ENCODE data around the gene TMEM179B.

DNA sequence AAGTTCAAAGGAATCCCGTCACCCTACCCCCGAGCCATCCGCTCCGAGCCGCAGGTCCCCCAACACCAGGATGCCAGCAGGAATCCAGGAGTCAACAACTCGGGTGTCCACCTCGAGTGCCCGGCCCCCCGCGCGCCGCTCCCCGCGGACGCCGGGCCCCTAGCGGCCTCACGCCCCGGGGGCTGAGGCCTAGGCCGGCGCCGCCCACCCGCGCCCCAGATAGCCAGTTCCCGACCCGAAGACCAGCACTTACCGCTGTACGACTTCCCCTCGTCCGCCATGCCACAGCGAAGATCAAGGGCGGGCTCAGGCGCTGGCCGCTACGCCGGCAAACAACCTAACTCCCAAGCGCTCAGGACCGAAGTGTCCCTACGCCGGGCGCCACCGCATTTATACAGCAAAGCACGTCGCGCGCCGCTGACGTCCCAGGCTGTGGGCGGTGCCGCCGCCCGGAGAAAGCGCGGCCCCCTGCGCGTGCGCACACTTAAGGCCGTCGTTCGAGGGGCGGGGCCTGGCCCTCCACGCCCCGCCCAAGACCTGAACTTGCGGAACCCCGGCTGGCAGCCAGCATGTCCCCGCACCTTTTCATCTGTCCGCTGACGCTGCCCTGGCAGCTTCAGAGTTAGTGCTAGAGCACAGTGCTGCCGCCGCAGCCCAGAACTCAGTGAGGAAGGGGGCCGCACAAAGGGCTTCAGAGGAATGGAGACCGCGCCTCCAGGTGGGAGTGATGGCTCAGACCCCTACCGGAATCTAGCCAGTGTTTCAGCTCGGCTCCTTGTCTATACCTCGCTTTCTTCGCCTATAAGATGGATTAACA, 18.1 kb downstream of the TMEM179B start, which contains the start of gene NXF1:
- TF ChIP-seq EZH2 (IDR thresholded peaks at IDR 0.05): no peak
- no peak for TF ChIP-seq FOXP2 (optimal IDR thresholded peaks at IDR 0.05; ENCODE audit: control extremely low read depth, extremely low read length, insufficient read depth)

Data from SK-N-MC (cell line).